HG03442 (cell line): ENCODE results near the gene VEPH1.

Experiments used
- ATAC-seq: cut with Tn5 transposase; IDR thresholded peaks from one replicate; pipeline ENCODE4 v1.9.1; 2021; ENCODE audit warnings: mild to moderate bottlenecking, moderate library complexity; ENCODE audit not compliant: unreplicated experiment

VEPH1 gene

GRCh38 chr3:157313186-157313585, 190.0 kb downstream of the VEPH1 start:
- ATAC-seq, result no peak

GRCh38 chr3:157312376-157312745, 190.9 kb downstream of the VEPH1 start:
- no peak for ATAC-seq

GRCh38 chr3:157311633-157312375, 191.4 kb downstream of the VEPH1 start:
- ATAC-seq, result no peak

GRCh38 chr3:157310329-157311052, 192.7 kb downstream of the VEPH1 start:
- ATAC-seq, result no peak

- no peak for ATAC-seq
Observed at GRCh38 chr3:157306502-157306901, 196.7 kb downstream of the VEPH1 start.

GRCh38 chr3:157305392-157305791, 197.8 kb downstream of the VEPH1 start:
- ATAC-seq, result no peak

GRCh38 chr3:157301755-157302154, 201.5 kb downstream of the VEPH1 start:
- no peak for ATAC-seq

GRCh38 chr3:157300981-157301663, 202.1 kb downstream of the VEPH1 start:
- ATAC-seq, result no peak

- ATAC-seq, result no peak
Observed at GRCh38 chr3:157300094-157300493, 203.1 kb downstream of the VEPH1 start.

GRCh38 chr3:157297328-157297915, 205.8 kb downstream of the VEPH1 start:
- ATAC-seq, result no peak

GRCh38 chr3:157294953-157295352, 208.3 kb downstream of the VEPH1 start:
- no peak for ATAC-seq

- ATAC-seq, result no peak
Observed at GRCh38 chr3:157294491-157294890, 208.7 kb downstream of the VEPH1 start.

- no peak for ATAC-seq
Observed at GRCh38 chr3:157290766-157291165, 212.4 kb downstream of the VEPH1 start.

GRCh38 chr3:157285966-157286365, 217.2 kb downstream of the VEPH1 start:
- no peak for ATAC-seq

- ATAC-seq, result no peak
Observed at GRCh38 chr3:157285141-157285540, 218.1 kb downstream of the VEPH1 start.

- no peak for ATAC-seq
Observed at GRCh38 chr3:157284688-157285087, 218.5 kb downstream of the VEPH1 start.

- ATAC-seq, result no peak
Observed at GRCh38 chr3:157282261-157283191, 220.7 kb downstream of the VEPH1 start.

- ATAC-seq, result no peak
Observed at GRCh38 chr3:157280786-157281185, 222.4 kb downstream of the VEPH1 start.

- ATAC-seq, result no peak
Observed at GRCh38 chr3:157280354-157280753, 222.9 kb downstream of the VEPH1 start.

GRCh38 chr3:157279237-157279636, 224.0 kb downstream of the VEPH1 start:
- ATAC-seq, result no peak
